AG20443 (cell line): ENCODE data around the gene HNF1A.
A peak's percentile ranks its signal among the peaks of the same experiment; 100 is the strongest.

Source experiments
- DNase-seq: peaks from one replicate; pipeline ENCODE4 v3.0.0; 2012; ENCODE audit warnings: low spot score, mixed read lengths

Gene HNF1A

GRCh38 chr12:120959111-120959878 is 19.0 kb upstream of the HNF1A start:
- DNase-seq, result no peak

DNA sequence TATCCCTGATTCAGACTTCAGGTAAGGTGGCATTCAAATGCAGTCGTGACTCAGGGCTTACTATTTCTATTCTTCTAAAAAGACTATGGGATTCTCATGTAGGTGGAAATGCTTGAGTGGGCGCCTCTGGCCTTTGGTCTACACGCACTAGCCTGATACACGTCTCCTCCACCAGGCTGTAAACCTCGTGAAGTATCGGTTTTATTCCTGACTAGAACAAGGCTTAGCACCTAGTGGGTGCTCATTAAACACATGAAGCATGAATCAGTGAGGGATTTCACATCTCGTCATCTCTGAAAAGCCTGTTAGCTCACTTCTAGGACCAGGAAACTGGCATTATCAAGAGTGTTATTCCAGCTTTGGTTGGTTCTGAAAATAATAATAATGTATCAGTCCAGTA is 17.7 kb upstream of the HNF1A start:
- no peak for DNase-seq

DNA sequence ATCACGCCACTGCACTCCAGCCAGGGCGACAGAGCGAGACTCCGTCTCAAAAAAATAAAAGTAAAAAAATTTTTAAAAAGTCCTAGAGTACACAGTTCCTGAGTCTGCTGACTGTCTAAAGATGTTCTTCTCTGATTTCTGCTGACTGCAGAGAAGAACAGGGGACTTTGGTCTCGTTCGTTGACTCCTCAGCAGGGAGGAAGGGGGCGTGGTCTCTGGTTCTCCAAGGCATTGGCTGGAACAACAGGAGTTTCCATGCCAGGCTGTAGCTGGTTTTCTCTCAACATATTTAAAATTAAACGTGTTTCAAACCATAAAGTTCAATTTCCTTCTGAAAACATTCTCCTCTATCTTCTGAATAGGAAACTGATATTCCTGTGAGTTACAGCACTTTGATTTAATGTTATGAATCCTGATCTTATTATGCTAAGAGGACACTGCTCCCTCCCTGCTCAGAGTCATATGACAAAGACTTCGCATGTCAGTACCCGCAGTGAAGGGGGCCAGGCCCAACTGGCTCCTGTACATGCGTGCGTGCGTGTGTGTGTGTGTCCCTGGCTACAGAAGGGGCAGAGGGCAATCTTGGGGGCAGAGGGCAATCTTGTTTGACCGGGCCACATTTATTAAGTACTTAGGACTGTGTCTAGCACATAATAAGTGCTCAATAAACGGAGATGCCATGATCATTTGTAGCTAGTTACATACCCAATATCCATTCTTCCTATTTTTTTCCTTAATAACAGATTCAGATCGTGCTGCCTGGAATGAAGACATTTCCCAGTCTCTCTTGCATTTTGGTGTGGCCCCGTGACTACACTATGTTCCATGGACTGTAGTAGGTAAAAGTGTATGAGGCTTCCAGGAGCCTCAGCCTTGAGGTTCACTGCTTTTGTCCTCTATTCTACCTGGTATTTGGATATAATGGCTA is 16.5 kb upstream of the HNF1A start:
- peak; percentile 44 for DNase-seq

- no peak for DNase-seq
Observed at GRCh38 chr12:120962532-120963020, 15.8 kb upstream of the HNF1A start.

DNA sequence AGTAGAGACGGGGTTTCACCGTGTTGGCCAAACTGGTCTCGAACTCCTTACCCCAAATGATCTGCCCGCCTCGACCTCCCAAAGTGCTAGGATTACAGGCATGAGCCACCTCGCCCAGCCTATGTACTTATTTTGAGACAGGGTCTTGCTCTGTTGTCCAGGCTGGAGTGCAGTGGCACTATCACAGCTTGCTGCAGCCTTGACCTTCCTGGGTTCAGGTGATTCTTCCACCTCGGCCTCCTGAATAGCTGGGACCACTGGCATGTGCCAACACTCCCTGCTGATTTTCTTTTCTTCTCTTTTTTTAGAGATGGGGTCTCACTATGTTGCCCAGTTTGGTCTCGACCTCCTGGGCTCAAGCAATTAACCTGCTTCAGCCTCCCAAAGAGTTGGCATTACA is 14.0 kb upstream of the HNF1A start:
- DNase-seq, result no peak

DNA sequence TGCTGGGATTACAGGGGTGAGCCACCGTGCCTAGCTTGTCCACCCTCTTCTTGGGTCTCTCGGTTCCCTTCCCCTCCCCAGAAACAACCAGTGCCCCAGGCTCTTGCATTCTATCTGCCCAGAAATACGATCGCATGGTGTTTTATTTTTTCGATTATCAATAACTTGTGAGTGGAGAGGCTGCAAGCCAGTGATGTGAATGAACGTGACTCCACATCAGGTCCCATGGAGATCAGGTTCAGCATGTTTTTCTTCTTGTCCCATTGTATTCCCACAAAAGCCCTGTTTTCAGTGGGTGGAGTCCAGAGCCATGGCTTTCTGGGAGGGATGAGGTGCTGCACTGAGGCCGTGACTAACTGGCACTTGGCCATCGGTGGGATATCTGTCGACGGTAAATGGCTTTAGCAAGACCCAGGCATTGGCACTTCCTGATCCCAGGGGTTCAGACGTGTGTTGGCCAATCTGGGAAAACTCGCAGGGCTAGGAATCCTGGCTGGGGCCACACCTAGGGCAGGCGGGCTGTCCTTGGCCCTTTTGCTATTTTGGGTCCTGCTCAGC is 12.7 kb upstream of the HNF1A start:
- no peak for DNase-seq

DNA sequence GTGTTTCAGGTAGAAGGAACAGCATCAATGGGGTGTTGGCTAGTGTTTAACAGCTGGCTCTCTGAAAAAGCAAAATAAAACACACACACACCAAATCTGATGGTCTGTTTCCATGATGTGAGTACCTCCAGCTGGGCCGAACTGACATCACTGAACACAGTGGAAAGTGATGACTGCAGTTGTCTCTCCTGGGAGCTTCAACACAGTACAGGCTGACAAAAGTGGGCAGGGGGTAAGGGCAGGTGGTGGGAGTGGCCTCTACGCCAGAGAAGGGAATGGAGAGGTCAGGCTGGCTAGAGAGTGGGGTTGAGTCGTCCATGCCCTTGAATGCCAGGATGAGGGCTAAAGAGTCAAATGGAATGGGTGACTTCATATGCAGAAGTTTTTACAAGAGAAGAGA is 8.0 kb upstream of the HNF1A start:
- DNase-seq, result no peak

DNA sequence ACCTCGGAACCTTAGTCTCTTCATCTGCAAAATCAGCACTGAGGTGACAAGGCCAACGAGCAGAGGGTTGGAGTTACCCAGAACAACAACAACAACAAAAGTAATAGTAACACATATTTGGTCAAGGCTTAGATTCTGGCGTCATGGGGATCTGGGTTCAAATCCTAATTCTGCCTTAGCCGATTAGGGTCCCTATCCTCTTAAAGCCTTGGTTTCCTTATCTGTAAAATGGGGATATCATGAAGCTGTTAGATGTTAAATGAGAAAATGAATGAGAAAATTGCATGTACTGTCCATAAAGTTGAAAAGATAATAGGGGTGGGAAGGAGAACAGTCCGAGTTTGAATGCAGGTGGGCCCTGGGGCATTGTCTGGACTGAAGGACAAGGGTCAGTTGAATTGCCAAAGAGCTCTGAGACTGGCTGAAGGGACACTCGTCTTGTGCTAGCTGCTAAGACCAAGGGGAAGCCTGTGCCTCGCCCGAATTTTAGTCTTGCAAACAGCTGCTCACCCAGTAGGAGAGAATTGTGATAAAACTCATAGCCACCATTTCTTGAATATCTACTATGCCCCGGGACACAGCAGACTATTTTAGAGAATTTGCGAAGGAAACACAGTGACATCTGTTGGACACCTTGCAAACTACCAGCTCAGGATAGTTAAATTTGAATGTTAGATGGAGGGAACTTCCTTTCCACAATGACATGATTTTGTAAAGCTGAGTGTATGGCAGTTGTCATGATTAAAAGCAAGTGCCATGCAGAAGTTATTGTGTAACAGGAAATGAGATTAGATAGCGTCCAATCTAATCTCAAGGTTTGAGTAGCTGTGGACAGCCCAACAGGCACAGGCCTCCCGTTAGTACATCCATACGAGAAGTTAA is 6.8 kb upstream of the HNF1A start:
- peak; percentile 82 for DNase-seq

- DNase-seq, result no peak
Observed at GRCh38 chr12:120972870-120973543, 5.3 kb upstream of the HNF1A start.

- no peak for DNase-seq
Observed at GRCh38 chr12:120977531-120978295, 630 bp upstream of the HNF1A start.

GRCh38 chr12:120979220-120979861 is 998 bp downstream of the HNF1A start:
- no peak for DNase-seq

- no peak for DNase-seq
Observed at GRCh38 chr12:120979862-120980696, 1.7 kb downstream of the HNF1A start.

DNA sequence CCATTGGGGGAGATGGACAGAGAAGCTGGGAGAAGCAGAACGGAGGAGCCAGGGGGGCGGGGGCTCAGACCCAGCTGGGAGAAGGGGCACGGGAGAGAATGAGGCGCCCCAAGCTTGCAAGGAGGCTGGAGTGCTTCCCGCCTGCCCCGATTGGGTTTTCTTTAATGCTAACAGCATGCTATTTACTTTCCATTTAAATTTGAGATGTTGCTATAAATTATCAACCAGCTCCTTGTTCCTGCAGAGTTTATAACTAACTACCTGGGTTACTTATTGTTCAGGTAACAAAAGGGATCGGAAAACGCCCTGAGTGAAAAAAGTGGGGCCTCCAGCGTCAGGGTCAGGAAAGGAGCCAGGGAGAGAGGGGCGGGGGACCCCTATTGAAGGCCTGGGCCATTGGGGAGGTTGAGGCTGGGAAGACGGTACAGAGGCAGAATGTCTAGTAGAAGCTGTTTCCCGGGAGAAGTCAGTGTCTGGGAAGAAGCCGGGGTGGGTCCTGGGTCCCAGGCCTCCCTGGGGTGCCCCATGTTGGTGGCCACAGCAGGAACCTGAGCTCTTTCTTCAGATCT is 2.5 kb downstream of the HNF1A start:
- no peak for DNase-seq

GRCh38 chr12:120981407-120981941 is 3.1 kb downstream of the HNF1A start:
- no peak for DNase-seq

GRCh38 chr12:120982659-120983058 is 4.3 kb downstream of the HNF1A start:
- no peak for DNase-seq

DNA sequence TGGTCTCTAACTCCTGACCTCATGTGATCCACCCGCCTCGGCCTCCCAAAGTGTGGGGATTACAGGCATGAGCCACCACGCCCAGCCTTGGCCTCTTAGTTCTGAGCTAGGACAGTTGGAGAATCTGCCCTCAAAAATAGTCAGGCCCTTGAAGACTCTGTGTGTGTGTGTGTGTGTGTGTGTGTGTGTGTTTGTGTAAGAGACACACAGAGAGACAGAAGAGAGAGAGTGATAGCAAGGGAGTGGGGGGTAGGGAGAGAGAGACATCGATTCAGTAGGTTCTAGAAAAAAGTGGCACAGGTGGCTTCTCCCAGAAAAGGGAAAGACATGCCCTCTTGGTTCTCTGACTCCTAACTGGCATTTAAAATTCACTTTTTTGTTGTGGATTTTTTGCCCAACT is 5.4 kb downstream of the HNF1A start:
- no peak for DNase-seq

DNA sequence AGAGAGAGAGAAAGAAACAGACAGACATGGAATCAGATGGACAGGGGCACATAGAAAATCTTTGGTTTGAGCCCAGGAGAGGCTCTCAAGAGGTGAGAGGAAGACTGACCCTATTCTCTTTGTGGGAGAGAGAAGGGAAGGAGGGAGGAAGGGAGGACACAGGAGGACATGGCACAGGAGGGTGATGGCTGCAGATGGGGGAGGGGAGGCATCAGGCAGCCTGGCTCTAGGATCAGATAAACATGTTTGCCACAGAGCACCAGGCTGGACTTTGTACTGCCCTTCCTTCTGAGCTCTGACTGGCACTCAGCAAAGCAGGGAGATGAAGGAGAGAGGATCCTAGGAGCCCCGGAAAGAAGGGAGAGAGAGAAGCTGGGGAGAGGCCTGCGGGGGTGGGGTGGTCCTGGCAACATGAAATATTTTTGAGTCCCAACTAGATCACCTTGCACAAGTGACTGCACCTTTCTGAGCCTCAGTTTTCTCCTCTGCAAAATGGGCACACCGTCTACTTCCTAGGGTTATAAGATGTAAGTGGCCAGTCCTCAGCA is 6.1 kb downstream of the HNF1A start:
- DNase-seq, result no peak

GRCh38 chr12:120988234-120988633 is 9.9 kb downstream of the HNF1A start:
- DNase-seq, result no peak
